ENCODE results near the gene ARHGAP28.

Gene ARHGAP28

GRCh38 chr18:6757931-6758330 lies 28.4 kb downstream of the ARHGAP28 start:
- TF ChIP-seq CTCF (IDR thresholded peaks at IDR 0.05; ENCODE audit: insufficient read depth, low read depth, low read length, missing control alignments), result no peak
- no peak for DNase-seq (ENCODE audit: low read depth)
- H3K4me3 ChIP-seq (ENCODE audit: low read depth, low read length), result no peak overlapping the region

DNA sequence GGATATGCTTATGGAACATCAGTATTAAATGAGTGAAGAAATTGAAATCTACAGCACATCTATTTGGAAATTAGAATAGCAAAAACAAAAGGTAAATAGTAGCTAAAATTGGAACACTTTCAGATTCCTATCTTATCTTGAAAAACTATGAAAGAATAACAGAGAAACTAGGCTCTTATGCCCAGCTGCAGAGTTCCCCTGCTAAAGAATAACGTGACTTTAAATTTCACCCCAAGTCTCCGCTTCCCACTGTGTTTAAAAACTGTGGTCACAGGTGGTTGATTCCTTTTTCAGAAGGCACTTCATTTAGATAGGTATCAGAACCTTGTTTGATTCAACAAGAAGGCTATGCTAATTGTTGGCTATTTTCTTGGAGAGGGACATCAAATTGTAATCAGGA lies 30.1 kb downstream of the ARHGAP28 start:
- no peak for DNase-seq (ENCODE audit: low read depth)
- H3K4me3 ChIP-seq (ENCODE audit: low read depth, low read length), result no peak overlapping the region
- no peak for TF ChIP-seq CTCF (IDR thresholded peaks at IDR 0.05; ENCODE audit: insufficient read depth, low read depth, low read length, missing control alignments)

DNA sequence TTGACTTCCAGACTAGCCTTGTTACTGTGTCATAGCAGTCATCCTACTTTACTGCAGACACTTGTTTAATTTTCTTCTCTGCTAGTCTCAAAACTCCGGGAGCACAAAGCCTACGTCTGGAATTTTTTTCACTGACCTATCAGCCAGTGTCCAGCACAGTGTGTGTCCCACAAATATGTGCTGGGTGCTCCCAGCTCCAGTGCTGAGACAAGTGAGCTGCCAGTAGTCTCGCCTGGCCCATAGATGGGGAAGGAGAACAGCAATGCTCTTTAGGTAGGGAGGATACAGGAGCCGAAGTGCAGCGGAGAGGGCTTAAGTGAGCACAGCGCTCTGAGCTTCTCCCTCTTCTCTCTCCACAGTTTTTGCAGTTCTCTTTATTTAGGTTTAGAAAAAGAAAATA lies 34.0 kb downstream of the ARHGAP28 start:
- DNase-seq (ENCODE audit: low read depth), result no peak
- TF ChIP-seq CTCF (IDR thresholded peaks at IDR 0.05; ENCODE audit: insufficient read depth, low read depth, low read length, missing control alignments), result no peak
- H3K4me3 ChIP-seq (ENCODE audit: low read depth, low read length), result no peak overlapping the region

DNA sequence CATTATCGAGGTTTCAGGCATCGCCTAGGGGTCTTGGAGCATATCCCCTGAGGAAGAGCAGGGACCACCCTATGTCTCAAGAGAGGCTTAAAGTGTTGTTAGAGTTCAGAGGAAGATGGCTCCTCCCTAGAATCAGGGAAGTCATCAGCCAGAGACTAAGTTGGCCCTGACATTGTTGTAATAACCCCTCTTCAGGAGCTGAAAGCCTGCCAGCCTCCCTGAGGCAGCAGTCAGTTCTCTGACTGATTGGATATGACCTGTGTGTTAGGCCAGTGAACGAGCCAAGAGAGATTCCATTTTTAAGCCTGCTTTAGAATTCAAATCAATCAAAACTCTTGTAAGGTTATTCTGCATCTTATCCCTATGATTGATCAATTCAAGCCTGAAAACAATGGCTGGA lies 34.9 kb downstream of the ARHGAP28 start:
- TF ChIP-seq CTCF (IDR thresholded peaks at IDR 0.05; ENCODE audit: insufficient read depth, low read depth, low read length, missing control alignments), result no peak
- no peak overlapping the region for H3K4me3 ChIP-seq (ENCODE audit: low read depth, low read length)
- no peak for DNase-seq (ENCODE audit: low read depth)

DNA sequence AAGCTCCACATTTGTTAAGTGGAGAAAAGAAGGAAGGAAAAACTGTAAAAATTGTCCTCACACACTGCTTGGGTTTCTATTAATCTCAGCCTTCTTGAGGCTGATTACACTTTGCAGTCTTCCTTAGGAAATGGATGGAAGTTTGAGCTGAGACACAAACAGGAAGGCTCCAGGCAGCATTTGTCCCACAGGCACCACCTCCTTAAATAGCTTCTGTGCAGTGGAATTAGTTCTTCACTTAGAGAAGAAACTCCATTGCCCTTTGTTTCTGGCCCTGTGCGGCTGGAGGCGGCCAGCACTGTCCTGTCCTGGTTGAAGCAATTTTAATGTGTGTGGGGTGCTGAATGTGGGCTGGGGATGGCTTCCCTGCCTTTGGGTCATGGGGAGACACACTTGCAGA lies 44.3 kb downstream of the ARHGAP28 start:
- TF ChIP-seq CTCF (IDR thresholded peaks at IDR 0.05; ENCODE audit: insufficient read depth, low read depth, low read length, missing control alignments), result no peak
- no peak for DNase-seq (ENCODE audit: low read depth)
- no peak overlapping the region for H3K4me3 ChIP-seq (ENCODE audit: low read depth, low read length)

DNA sequence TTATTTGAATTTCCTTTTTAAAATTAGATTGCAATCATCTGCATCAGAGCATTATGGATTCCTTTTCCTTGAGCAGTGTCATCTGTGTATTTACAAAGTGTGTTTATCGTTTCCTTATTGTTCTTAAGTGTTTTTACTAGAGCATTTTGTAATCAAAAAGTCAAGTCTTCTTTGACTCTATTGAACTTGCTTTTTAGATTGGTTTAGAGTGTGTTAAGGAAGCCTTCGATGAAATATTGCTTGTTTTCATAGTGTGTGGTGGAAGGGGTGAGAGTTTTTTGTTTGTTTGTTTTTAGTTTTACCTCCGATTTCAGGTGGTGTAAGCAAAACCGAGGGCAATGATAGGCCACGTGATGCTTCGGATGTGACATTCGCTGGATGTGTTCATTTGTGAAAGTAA lies 45.7 kb downstream of the ARHGAP28 start:
- H3K4me3 ChIP-seq (ENCODE audit: low read depth, low read length), result no peak overlapping the region
- no peak for DNase-seq (ENCODE audit: low read depth)
- TF ChIP-seq CTCF (IDR thresholded peaks at IDR 0.05; ENCODE audit: insufficient read depth, low read depth, low read length, missing control alignments), result no peak

DNA sequence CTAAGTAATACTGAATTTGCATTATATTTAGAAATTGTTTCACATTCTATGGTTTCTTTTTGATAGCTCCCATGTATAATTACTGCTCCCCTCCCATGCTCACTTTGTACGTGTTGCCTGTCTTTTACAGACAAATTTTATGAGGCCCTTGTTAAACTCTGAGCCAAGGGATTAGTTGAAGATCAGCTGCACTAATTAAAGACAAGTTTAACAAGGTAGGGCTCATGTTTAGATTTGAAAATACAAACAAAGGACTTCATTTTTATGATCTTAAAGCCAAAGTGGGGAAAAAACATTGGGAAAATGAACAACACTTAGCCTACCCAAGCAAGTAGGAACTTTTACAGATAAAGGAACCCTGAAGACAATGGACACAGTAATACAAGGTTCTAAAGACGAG lies 46.2 kb downstream of the ARHGAP28 start:
- H3K4me3 ChIP-seq (ENCODE audit: low read depth, low read length), result no peak overlapping the region
- no peak for TF ChIP-seq CTCF (IDR thresholded peaks at IDR 0.05; ENCODE audit: insufficient read depth, low read depth, low read length, missing control alignments)
- no peak for DNase-seq (ENCODE audit: low read depth)
